H1 (cell line): Measurements from ENCODE around the gene RGS13. TPM values are rescaled to one million over a fixed set of nuclear protein-coding genes. Genes with fewer than 3 reads are reported as not detected.

Experiments used
- CTCF ChIA-PET: fragments of 300-600 bp; sonication (Branson Sonifier 250); formaldehyde crosslinking; loops from one replicate; lab custom pipeline; 2021; ENCODE audit not compliant: partially characterized antibody; lab: Charles Lee
- POLR2A ChIA-PET: fragments of 300-600 bp; sonication (Branson Sonifier 250); formaldehyde crosslinking; loops from one replicate; lab custom pipeline; 2021; ENCODE audit warnings: inconsistent platforms; ENCODE audit not compliant: partially characterized antibody; lab: Charles Lee
- DNase-seq, 2 experiments: peaks; one replicate each; pipeline versions ENCODE4 v3.0.0 to v3.0.0-alpha.2; 2010 to 2022; ENCODE audit warnings: low spot score in 2 of 2, low read depth in 1 of 2, mixed read lengths in 1 of 2
- FAIRE-seq: peaks from 2 replicates; lab custom pipeline; 2011; peaks lifted over from hg19 to GRCh38; lab: Jason Lieb, UNC
- H2AFZ ChIP-seq: 2 replicates; pipeline ENCODE4 v1.8.1; 2012; ENCODE audit warnings: low read length, inconsistent platforms
- H2AK5ac ChIP-seq: 2 replicates; pipeline ENCODE4 v1.6.1; 2013; ENCODE audit warnings: low read depth, low read length
- H2BK120ac ChIP-seq: replicated peaks from 2 replicates; pipeline ENCODE3; 2013; ENCODE audit warnings: low read depth, low read length, inconsistent platforms
- H2BK12ac ChIP-seq: 2 replicates; pipeline ENCODE4 v1.6.1; 2013; ENCODE audit warnings: low read depth, low read length
- H2BK15ac ChIP-seq: 2 replicates; pipeline ENCODE4 v1.6.1; 2013; ENCODE audit warnings: low read length
- H2BK20ac ChIP-seq: 2 replicates; pipeline ENCODE4 v1.6.1; 2013; ENCODE audit warnings: low read length
- H2BK5ac ChIP-seq: 2 replicates; pipeline ENCODE4 v1.6.1; 2013; ENCODE audit warnings: low read depth, low read length
- H3K14ac ChIP-seq: 2 replicates; pipeline ENCODE4 v1.6.1; 2013; ENCODE audit warnings: inconsistent platforms; ENCODE audit not compliant: insufficient read length
- H3K18ac ChIP-seq: 2 replicates; pipeline ENCODE4 v1.6.1; 2013; ENCODE audit warnings: low read length; ENCODE audit errors: extremely low read depth
- H3K23ac ChIP-seq: 2 replicates; pipeline ENCODE4 v1.6.1; 2013; ENCODE audit warnings: inconsistent platforms; ENCODE audit not compliant: insufficient read length
- H3K23me2 ChIP-seq: 2 replicates; pipeline ENCODE4 v1.6.1; 2013; ENCODE audit warnings: low read depth, low read length
- H3K27ac ChIP-seq: 2 replicates; pipeline ENCODE4 v1.6.1; 2011; ENCODE audit warnings: low read depth, low read length, inconsistent platforms
- H3K27me3 ChIP-seq, 4 experiments: replicated peaks in 1 of 4; 1 replicate in 1 of 4; 2 replicates in 3 of 4; pipeline versions ENCODE4 v1.6.1 to v1.8.1; 2011 to 2013; ENCODE audit warnings: low read length in 3 of 4, mild to moderate bottlenecking in 3 of 4, inconsistent platforms in 2 of 4, mixed read lengths in 2 of 4, moderate library complexity in 1 of 4; ENCODE audit not compliant: control insufficient read depth in 3 of 4, insufficient read depth in 3 of 4; ENCODE audit errors: extremely low read depth in 1 of 4
- H3K36me3 ChIP-seq, 4 experiments: 2 replicates each; pipeline versions ENCODE4 v1.6.1 to v1.8.1; 2011 to 2013; ENCODE audit warnings: mild to moderate bottlenecking in 4 of 4, low read length in 3 of 4, moderate library complexity in 2 of 4, control low read depth in 1 of 4, inconsistent platforms in 1 of 4; ENCODE audit not compliant: insufficient read depth in 4 of 4, control insufficient read depth in 2 of 4
- H3K4ac ChIP-seq: replicated peaks from 2 replicates; pipeline ENCODE3; 2013; ENCODE audit warnings: low read length, low read depth, mixed read lengths, inconsistent platforms; ENCODE audit not compliant: insufficient read length
- H3K4me1 ChIP-seq, 4 experiments: replicated peaks in 1 of 4; 1 replicate in 1 of 4; 2 replicates in 3 of 4; pipeline versions ENCODE4 v1.6.1 to v1.8.1; 2011 to 2013; ENCODE audit warnings: low read length in 3 of 4, inconsistent platforms in 2 of 4, mixed read lengths in 1 of 4; ENCODE audit not compliant: insufficient read depth in 4 of 4, control insufficient read depth in 3 of 4
- H3K4me2 ChIP-seq, 2 experiments: 2 replicates each; pipeline versions ENCODE4 v1.6.1 to v1.8.1; 2011 to 2013; ENCODE audit warnings: low read depth in 2 of 2, low read length in 2 of 2, control low read depth in 1 of 2, inconsistent platforms in 1 of 2, mild to moderate bottlenecking in 1 of 2; ENCODE audit not compliant: insufficient read depth in 1 of 2
- H3K4me3 ChIP-seq, 4 experiments: fragments of 200-600, 300-600 bp in 1 of 4; sonication (generic), shearing (Covaris generic), sonication (Bioruptor Twin) in 1 of 4; 2 replicates each; pipeline versions ENCODE4 v1.5.1 to v1.8.1; 2011 to 2016; ENCODE audit warnings: low read length in 4 of 4, low read depth in 3 of 4, control low read depth in 2 of 4, inconsistent platforms in 2 of 4, mild to moderate bottlenecking in 2 of 4, mixed read lengths in 1 of 4, moderate library complexity in 1 of 4; ENCODE audit not compliant: insufficient read depth in 2 of 4; ENCODE audit errors: extremely low read depth in 1 of 4
- H3K56ac ChIP-seq: replicated peaks from 2 replicates; pipeline ENCODE3; 2013; ENCODE audit warnings: low read depth, mild to moderate bottlenecking, mixed read lengths, low read length, inconsistent platforms; ENCODE audit not compliant: insufficient read length
- H3K79me1 ChIP-seq: 2 replicates; pipeline ENCODE4 v1.6.1; 2013; ENCODE audit warnings: low read depth, low read length, control low read depth
- H3K79me2 ChIP-seq, 2 experiments: 2 replicates each; pipeline versions ENCODE4 v1.6.1 to v1.8.1; 2012 to 2013; ENCODE audit warnings: low read length in 2 of 2, mild to moderate bottlenecking in 2 of 2, inconsistent platforms in 1 of 2; ENCODE audit not compliant: insufficient read depth in 2 of 2, control insufficient read depth in 1 of 2
- H3K9ac ChIP-seq, 4 experiments: replicated peaks in 1 of 4; 1 replicate in 1 of 4; 2 replicates in 3 of 4; pipeline versions ENCODE4 v1.6.1 to v1.8.1; 2011 to 2013; ENCODE audit warnings: low read depth in 3 of 4, low read length in 3 of 4, control low read depth in 2 of 4, mild to moderate bottlenecking in 2 of 4, moderate library complexity in 2 of 4, inconsistent platforms in 1 of 4; ENCODE audit errors: extremely low read depth in 1 of 4
- H3K9me3 ChIP-seq, 2 experiments: 2 replicates each; pipeline versions ENCODE4 v1.6.1 to v1.8.1; 2012 to 2013; ENCODE audit warnings: mild to moderate bottlenecking in 2 of 2, moderate library complexity in 2 of 2, control low read depth in 1 of 2, inconsistent platforms in 1 of 2, low read depth in 1 of 2, low read length in 1 of 2, mixed read lengths in 1 of 2; ENCODE audit not compliant: insufficient read depth in 2 of 2
- H4K20me1 ChIP-seq, 2 experiments: replicated peaks in 1 of 2; 2 replicates each; pipeline versions ENCODE3 to v1.8.1; 2011 to 2013; ENCODE audit warnings: inconsistent platforms in 2 of 2, low read length in 2 of 2, mild to moderate bottlenecking in 1 of 2; ENCODE audit not compliant: insufficient read depth in 2 of 2, control insufficient read depth in 1 of 2
- H4K5ac ChIP-seq: 2 replicates; pipeline ENCODE4 v1.6.1; 2013; ENCODE audit warnings: low read length, low read depth, mixed read lengths, inconsistent platforms; ENCODE audit not compliant: insufficient read length
- H4K8ac ChIP-seq: 2 replicates; pipeline ENCODE4 v1.8.0; 2013; ENCODE audit warnings: mild to moderate bottlenecking, moderate library complexity, low read length, inconsistent platforms; ENCODE audit not compliant: insufficient read depth; ENCODE audit errors: extremely low read depth
- H4K91ac ChIP-seq: replicated peaks from 2 replicates; pipeline ENCODE3; 2013; ENCODE audit warnings: low read length, mixed read lengths, inconsistent platforms; ENCODE audit not compliant: insufficient read length
- BCL11A ChIP-seq, 2 experiments: IDR thresholded peaks; one replicate each; pipeline ENCODE4 v1.6.1; 2011; ENCODE audit warnings: low read depth in 2 of 2, low read length in 2 of 2, mild to moderate bottlenecking in 2 of 2
- CREB1 ChIP-seq: IDR thresholded peaks from 2 replicates; pipeline ENCODE4 v1.6.1; 2012; ENCODE audit warnings: inconsistent platforms
- CTBP2 ChIP-seq: IDR thresholded peaks from 2 replicates; pipeline ENCODE4 v1.7.0; 2011; ENCODE audit warnings: borderline replicate concordance, mild to moderate bottlenecking, moderate library complexity, mixed read lengths, low read length; ENCODE audit not compliant: insufficient read depth, insufficient read length
- FOSL1 ChIP-seq: IDR thresholded peaks from 2 replicates; pipeline ENCODE4 v1.6.1; 2011; ENCODE audit warnings: mild to moderate bottlenecking, low read depth, low read length, moderate library complexity; ENCODE audit not compliant: insufficient read depth
- HDAC2 ChIP-seq, 2 experiments: fragments of 300-600 bp in 1 of 2; sonication (generic) in 1 of 2; IDR thresholded peaks; 2 replicates each; pipeline ENCODE4 v1.6.1; 2011 to 2012; ENCODE audit warnings: low read depth in 2 of 2, low read length in 2 of 2, mild to moderate bottlenecking in 2 of 2, moderate library complexity in 2 of 2, borderline replicate concordance in 1 of 2, inconsistent platforms in 1 of 2
- KDM5A ChIP-seq: fragments of 200-600 bp; IDR thresholded peaks from 2 replicates; pipeline ENCODE4 v1.7.1; 2012; ENCODE audit warnings: mild to moderate bottlenecking, low read length, inconsistent platforms, mixed read lengths
- RAD21 ChIP-seq, 2 experiments: IDR thresholded peaks in 1 of 2; conservative IDR thresholded peaks in 1 of 2; 2 replicates each; pipeline ENCODE4 v1.6.1; 2011; ENCODE audit warnings: low read depth in 2 of 2, low read length in 2 of 2, improper control_type of control experiment in 1 of 2, inconsistent platforms in 1 of 2, mild to moderate bottlenecking in 1 of 2, moderate library complexity in 1 of 2
- SUZ12 ChIP-seq: fragments of 200-600 bp; sonication (generic); IDR thresholded peaks from 2 replicates; pipeline ENCODE4 v1.6.1; 2012; ENCODE audit warnings: mild to moderate bottlenecking, inconsistent platforms, low read length, moderate library complexity, mixed read lengths
- TAF1 ChIP-seq: IDR thresholded peaks from 2 replicates; pipeline ENCODE4 v1.6.1; 2011; ENCODE audit warnings: mild to moderate bottlenecking, low read depth, low read length
- TAF7 ChIP-seq: optimal IDR thresholded peaks from 2 replicates; pipeline ENCODE3; 2011; ENCODE audit warnings: low read depth, mild to moderate bottlenecking, inconsistent platforms, low read length, moderate library complexity, borderline replicate concordance
- TCF12 ChIP-seq: IDR thresholded peaks from 2 replicates; pipeline ENCODE4 v1.6.1; 2011; ENCODE audit warnings: low read depth, mild to moderate bottlenecking, low read length
- YY1 ChIP-seq: IDR thresholded peaks from 2 replicates; pipeline ENCODE4 v1.6.1; 2011; ENCODE audit warnings: low read depth, mild to moderate bottlenecking, low read length
- WGBS, 2 experiments: shearing (Covaris generic) in 1 of 2; methylation state at CpG; one replicate each; pipeline versions ENCODE4 v1.1.6 to v1.1.7; 2013 to 2015; ENCODE audit warnings: low lambda C conversion rate in 2 of 2, mixed read lengths in 2 of 2, inconsistent platforms in 1 of 2, low coverage in 1 of 2, missing lambda C conversion rate in 1 of 2; ENCODE audit not compliant: insufficient replicate concordance in 2 of 2, insufficient coverage in 1 of 2, insufficient read length in 1 of 2; ENCODE audit errors: extremely low coverage in 1 of 2, missing lambda C conversion rate in 1 of 2; 5-methylcytosine and 5-hydroxymethylcytosine counted together
- polyA plus RNA-seq, 7 experiments: library from polyadenylated mRNA; depleted of rRNA in 3 of 7; stranded (reverse) in 5 of 7; unstranded in 2 of 7; fragments of >200 nt in 5 of 7; fragments of 200-250 nt in 2 of 7; gene quantifications; 1 replicate in 5 of 7; 2 replicates in 1 of 7; 4 replicates in 1 of 7; pipeline versions ENCODE4 v1.2.1 to v1.2.3, GENCODE V29; 2011 to 2013; ENCODE audit warnings: missing spikeins in 2 of 7, mixed read lengths in 2 of 7
- total RNA-seq: library from RNA; stranded (reverse); fragmentation: NEBNext Ultra II Directional; extraction: Animal tissue kit (Norgen Biotek cat#: 25700); gene quantifications from 2 replicates; pipeline ENCODE4 v1.2.1, GENCODE V29; 2021
- TF ChIP-seq, protein P1 (sequence below): IDR thresholded peaks from 2 replicates; pipeline ENCODE4 v1.6.1; 2011; ENCODE audit warnings: low read length, improper control_type of control experiment

The RGS13 gene
- total and polyA plus RNA-seq, 2 of the 8 experiments (the other 6 are each of a cell fraction or from before 2014, with no cell fraction given) = not detected

- Histone ChIP-seq H3K79me1 (no peaks in the 10 kb centered on the region), H4K5ac (no peak overlapping the region), H3K4me2 (no peak overlapping the region), H3K9me3 (no peaks in the 10 kb centered on the region), H3K9ac (no peak overlapping the region), H3K23ac (no peak overlapping the region), H4K8ac (no peak overlapping the region), H3K79me2 (no peaks in the 10 kb centered on the region), H3K14ac (no peak overlapping the region), H2BK20ac (no peak overlapping the region), H3K4me3 (no peak overlapping the region), H3K27ac (no peak overlapping the region), H4K91ac (no peak overlapping the region), H3K4ac (no peak overlapping the region), H4K20me1 (no peaks in the 10 kb centered on the region), H3K56ac (no peak overlapping the region), H3K36me3 (no peaks in the 10 kb centered on the region), H3K23me2 (no peaks in the 10 kb centered on the region), H2AK5ac (no peak overlapping the region), H2AFZ (no peak overlapping the region), H3K27me3 (no peaks in the 10 kb centered on the region), H2BK120ac (no peak overlapping the region), H3K4me1 (no peaks in the 10 kb centered on the region), H3K18ac (no peak overlapping the region), H2BK15ac (no peak overlapping the region), H2BK12ac (no peak overlapping the region), H2BK5ac (no peak overlapping the region)
- DNase-seq (no peak), FAIRE-seq (no peak)
- CTCF ChIA-PET = interaction anchor here (0.6 kb wide), 1 partner anchor 76 kb away, joined by 7 read pairs; no protein-coding TSS in a partner anchor
- 91% methylated on average over 4 of the region's 4 CpGs; no CpG with 5 or more reads in 1 of the 2 experiments for WGBS, 2 experiments
- POLR2A ChIA-PET = interaction anchor here (0.6 kb wide), 1 partner anchor 160 kb away, joined by 4 read pairs; no protein-coding TSS in a partner anchor
- TF ChIP-seq TAF1 (no peak), SUZ12 (no peak), HDAC2 (IDR thresholded peaks at IDR 0.05; ENCODE audit: borderline replicate concordance in 1 of 2, low read depth in 2 of 2, low read length in 2 of 2) (no peak), CREB1 (no peak), BCL11A (IDR thresholded peaks at IDR 0.05; ENCODE audit: low read depth in 2 of 2, low read length in 2 of 2) (no peak), YY1 (no peak), FOSL1 (no peak), TCF12 (no peak), KDM5A (no peak), CTBP2 (no peak), RAD21 (IDR thresholded peaks at IDR 0.05 in 1 of 2, conservative IDR thresholded peaks at IDR 0.05 in 1 of 2; ENCODE audit: low read depth in 2 of 2, low read length in 2 of 2) (no peak), TAF7 (no peak)
- TF ChIP-seq, protein P1, sequence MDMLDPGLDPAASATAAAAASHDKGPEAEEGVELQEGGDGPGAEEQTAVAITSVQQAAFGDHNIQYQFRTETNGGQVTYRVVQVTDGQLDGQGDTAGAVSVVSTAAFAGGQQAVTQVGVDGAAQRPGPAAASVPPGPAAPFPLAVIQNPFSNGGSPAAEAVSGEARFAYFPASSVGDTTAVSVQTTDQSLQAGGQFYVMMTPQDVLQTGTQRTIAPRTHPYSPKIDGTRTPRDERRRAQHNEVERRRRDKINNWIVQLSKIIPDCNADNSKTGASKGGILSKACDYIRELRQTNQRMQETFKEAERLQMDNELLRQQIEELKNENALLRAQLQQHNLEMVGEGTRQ = no peak
Measured at GRCh38 chr1:192657760-192658159, 21.8 kb downstream of the RGS13 start.
